ENCODE results near the gene SPIN1.

Gene SPIN1

DNA sequence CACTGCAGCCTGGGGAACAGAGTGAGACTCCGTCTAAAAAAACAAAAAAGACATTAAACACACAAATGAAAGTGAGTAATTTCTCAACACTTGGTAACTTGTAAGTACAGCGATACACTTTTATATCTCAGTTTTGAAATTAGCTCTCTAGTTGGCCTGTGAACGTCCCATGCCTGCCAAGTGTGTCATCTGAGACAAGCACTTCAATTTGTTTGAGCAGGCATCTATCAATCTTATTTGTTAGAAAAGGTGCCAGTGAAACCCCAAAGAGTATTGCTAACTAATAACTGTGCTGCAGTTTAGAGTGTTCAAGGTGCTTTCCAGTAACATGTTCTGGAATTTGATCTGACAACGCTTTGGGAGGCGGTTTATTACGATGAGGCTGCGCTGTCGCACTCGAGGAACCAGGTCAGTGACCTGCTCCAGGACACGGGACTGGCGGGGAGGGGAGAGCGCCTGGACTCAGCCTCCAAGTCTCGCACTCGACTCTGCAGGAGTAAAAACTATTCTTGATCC is 1.1 kb upstream of the SPIN1 start:
- no peak overlapping the region for H3K27ac ChIP-seq (ENCODE audit: low read depth, low read length)
- TF ChIP-seq, protein P1, sequence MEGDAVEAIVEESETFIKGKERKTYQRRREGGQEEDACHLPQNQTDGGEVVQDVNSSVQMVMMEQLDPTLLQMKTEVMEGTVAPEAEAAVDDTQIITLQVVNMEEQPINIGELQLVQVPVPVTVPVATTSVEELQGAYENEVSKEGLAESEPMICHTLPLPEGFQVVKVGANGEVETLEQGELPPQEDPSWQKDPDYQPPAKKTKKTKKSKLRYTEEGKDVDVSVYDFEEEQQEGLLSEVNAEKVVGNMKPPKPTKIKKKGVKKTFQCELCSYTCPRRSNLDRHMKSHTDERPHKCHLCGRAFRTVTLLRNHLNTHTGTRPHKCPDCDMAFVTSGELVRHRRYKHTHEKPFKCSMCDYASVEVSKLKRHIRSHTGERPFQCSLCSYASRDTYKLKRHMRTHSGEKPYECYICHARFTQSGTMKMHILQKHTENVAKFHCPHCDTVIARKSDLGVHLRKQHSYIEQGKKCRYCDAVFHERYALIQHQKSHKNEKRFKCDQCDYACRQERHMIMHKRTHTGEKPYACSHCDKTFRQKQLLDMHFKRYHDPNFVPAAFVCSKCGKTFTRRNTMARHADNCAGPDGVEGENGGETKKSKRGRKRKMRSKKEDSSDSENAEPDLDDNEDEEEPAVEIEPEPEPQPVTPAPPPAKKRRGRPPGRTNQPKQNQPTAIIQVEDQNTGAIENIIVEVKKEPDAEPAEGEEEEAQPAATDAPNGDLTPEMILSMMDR (IDR thresholded peaks at IDR 0.05; ENCODE audit: insufficient read depth, low read length, poor library complexity, severe bottlenecking) = no peak
- no peak for TF ChIP-seq EZH2phosphoT487 (conservative IDR thresholded peaks at IDR 0.05; ENCODE audit: low read length)
- H3F3A ChIP-seq (ENCODE audit: insufficient read depth) = peaks cover 10% of the 10 kb centered on the region; the same call in 1 of the 2 replicates
- H3K79me2 ChIP-seq (ENCODE audit: insufficient read depth, low read length) = peaks cover 28% of the 10 kb centered on the region
- H3K27me3 ChIP-seq (ENCODE audit: low read length) = no peaks in the 10 kb centered on the region
- peak overlapping the region; percentile 57 for H3K4me2 ChIP-seq (ENCODE audit: low read depth, low read length, poor library complexity, severe bottlenecking)
- H4K20me1 ChIP-seq (ENCODE audit: low read depth, low read length) = peaks cover 5% of the 10 kb centered on the region; the same call in 1 of the 2 replicates
- peak overlapping the region; percentile 77 for H3K4me3 ChIP-seq (ENCODE audit: insufficient read depth, low read length, poor library complexity, severe bottlenecking)
- H2AFZ ChIP-seq (ENCODE audit: low read depth, low read length, severe bottlenecking) = no peak overlapping the region
- H3K9me3 ChIP-seq (ENCODE audit: insufficient read depth, low read length) = no peaks in the 10 kb centered on the region
- no peaks in the 10 kb centered on the region for H3K9me2 ChIP-seq (replicated peaks; ENCODE audit: insufficient read depth, low read length)
- no peaks in the 10 kb centered on the region for H3K36me3 ChIP-seq (ENCODE audit: low read length)
- peak overlapping the region; percentile 50; the same call in 1 of the 2 replicates for H3K9ac ChIP-seq (ENCODE audit: low read length)

DNA sequence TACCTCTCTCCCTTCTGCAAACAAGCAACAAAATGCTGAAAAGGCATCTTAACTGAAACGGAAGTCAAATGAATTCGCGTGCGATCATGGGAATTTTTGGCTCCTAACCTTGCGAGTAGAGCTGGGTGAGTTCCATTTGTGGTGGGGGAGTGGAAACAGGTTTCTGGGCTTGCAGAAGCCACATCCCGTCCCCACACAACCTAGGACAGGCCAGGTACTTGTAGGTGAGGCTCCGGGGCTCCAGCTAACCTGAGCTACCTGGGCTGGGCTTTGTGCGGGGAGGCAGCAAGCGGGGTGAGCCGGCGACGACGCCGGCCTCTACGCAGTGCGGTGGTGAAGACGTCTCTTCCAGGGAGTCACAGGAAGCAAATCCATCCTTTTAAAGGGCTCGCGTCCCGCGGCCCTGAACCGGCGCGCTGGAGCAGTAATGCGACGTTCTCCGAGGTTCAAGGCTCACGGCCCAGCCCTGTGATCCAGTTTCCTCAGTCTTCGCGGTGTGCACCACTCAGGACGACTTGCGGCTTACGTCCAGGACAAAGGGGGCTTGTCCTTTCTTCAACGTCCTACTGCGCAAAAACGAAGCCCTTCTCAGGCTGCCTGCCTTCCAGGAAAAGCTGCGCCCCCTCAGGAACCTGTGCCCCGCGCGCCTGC is 567 bp upstream of the SPIN1 start:
- no peaks in the 10 kb centered on the region for H3K9me2 ChIP-seq (replicated peaks; ENCODE audit: insufficient read depth, low read length)
- H3K27me3 ChIP-seq (ENCODE audit: low read length) = no peaks in the 10 kb centered on the region
- H3K27ac ChIP-seq (ENCODE audit: low read depth, low read length) = no peak overlapping the region
- peaks cover 5% of the 10 kb centered on the region; the same call in 1 of the 2 replicates for H4K20me1 ChIP-seq (ENCODE audit: low read depth, low read length)
- peak overlapping the region; percentile 57 for H3K4me2 ChIP-seq (ENCODE audit: low read depth, low read length, poor library complexity, severe bottlenecking)
- H3F3A ChIP-seq (ENCODE audit: insufficient read depth) = peaks cover 10% of the 10 kb centered on the region; the same call in 1 of the 2 replicates
- H3K79me2 ChIP-seq (ENCODE audit: insufficient read depth, low read length) = peaks cover 34% of the 10 kb centered on the region
- H3K9me3 ChIP-seq (ENCODE audit: insufficient read depth, low read length) = no peaks in the 10 kb centered on the region
- H3K9ac ChIP-seq (ENCODE audit: low read length) = peak overlapping the region; percentile 50
- H3K36me3 ChIP-seq (ENCODE audit: low read length) = no peaks in the 10 kb centered on the region
- peak overlapping the region; percentile 77 for H3K4me3 ChIP-seq (ENCODE audit: insufficient read depth, low read length, poor library complexity, severe bottlenecking)
- H2AFZ ChIP-seq (ENCODE audit: low read depth, low read length, severe bottlenecking) = peak overlapping the region; percentile 85
- no peak for TF ChIP-seq EZH2phosphoT487 (conservative IDR thresholded peaks at IDR 0.05; ENCODE audit: low read length)
- TF ChIP-seq, protein P1 (IDR thresholded peaks at IDR 0.05; ENCODE audit: insufficient read depth, low read length, poor library complexity, severe bottlenecking) = no peak

DNA sequence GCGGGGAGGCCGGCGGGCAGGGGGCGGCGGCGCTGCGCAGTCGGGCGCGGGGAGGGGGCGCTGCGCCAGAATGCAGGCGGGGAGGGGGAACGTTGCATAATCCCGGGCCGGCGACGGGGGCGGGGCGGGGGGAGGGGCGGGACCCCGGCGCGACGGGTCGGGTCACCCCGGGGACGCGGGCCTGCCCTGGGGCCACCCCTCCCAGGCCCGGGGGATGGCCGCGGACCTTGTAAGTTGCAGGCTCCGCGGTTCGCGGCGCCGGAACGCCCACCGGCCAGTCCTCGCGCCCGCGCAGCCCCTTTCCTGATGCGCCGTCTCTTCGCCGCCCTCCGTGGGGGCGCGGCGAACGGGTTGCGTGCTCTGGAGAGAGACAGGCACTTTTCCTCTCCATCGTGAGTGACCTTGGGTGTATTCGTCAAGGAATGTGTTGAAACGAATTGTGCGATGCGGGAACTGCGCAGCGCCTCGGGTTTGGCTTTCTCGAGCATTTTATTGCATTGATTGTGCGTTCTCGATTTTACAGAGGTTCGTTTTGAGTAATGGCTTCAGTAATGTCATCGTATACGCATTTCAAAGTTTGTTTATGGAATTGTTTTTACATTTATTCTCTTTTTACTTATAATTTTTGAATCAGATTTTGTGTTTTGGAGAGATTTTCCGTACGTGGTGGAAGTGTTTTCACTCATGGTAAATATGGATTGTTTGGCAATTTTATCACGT is 802 bp downstream of the SPIN1 start:
- H3K79me2 ChIP-seq (ENCODE audit: insufficient read depth, low read length) = peaks cover 47% of the 10 kb centered on the region
- H3F3A ChIP-seq (ENCODE audit: insufficient read depth) = peaks cover 10% of the 10 kb centered on the region; the same call in 1 of the 2 replicates

More for the DNA sequence above, 802 bp downstream of the SPIN1 start:
- peak overlapping the region; percentile 72 for H3K4me2 ChIP-seq (ENCODE audit: low read depth, low read length, poor library complexity, severe bottlenecking)
- peak overlapping the region; percentile 85 for H3K4me3 ChIP-seq (ENCODE audit: insufficient read depth, low read length, poor library complexity, severe bottlenecking)
- no peak for TF ChIP-seq EZH2phosphoT487 (conservative IDR thresholded peaks at IDR 0.05; ENCODE audit: low read length)
- TF ChIP-seq, protein P1 (IDR thresholded peaks at IDR 0.05; ENCODE audit: insufficient read depth, low read length, poor library complexity, severe bottlenecking) = no peak
- H3K9me3 ChIP-seq (ENCODE audit: insufficient read depth, low read length) = no peaks in the 10 kb centered on the region
- no peaks in the 10 kb centered on the region for H3K9me2 ChIP-seq (replicated peaks; ENCODE audit: insufficient read depth, low read length)
- peak overlapping the region; percentile 67 for H3K9ac ChIP-seq (ENCODE audit: low read length)
- peak overlapping the region; percentile 47 for H2AFZ ChIP-seq (ENCODE audit: low read depth, low read length, severe bottlenecking)
- H3K27me3 ChIP-seq (ENCODE audit: low read length) = no peaks in the 10 kb centered on the region
- H3K36me3 ChIP-seq (ENCODE audit: low read length) = no peaks in the 10 kb centered on the region
- H3K27ac ChIP-seq (ENCODE audit: low read depth, low read length) = 0 out of 2 replicates have a peak overlapping the region, but pooled peaks have one; percentile 10
- H4K20me1 ChIP-seq (ENCODE audit: low read depth, low read length) = peaks cover 5% of the 10 kb centered on the region; the same call in 1 of the 2 replicates

Measured in SU-DHL-6 (cell line).